ENCODE results near the gene DISC1.
A peak's percentile ranks its signal among the peaks of the same experiment; 100 is the strongest.
"Not testable (repeated sequence)": the region's sequence is repeated elsewhere in the genome, so short reads cannot be mapped to it uniquely, and the experiment has no call there.

DISC1 gene

GRCh38 chr1:231961801-231962200 is 335.2 kb downstream of the DISC1 start:
- H3K27me3 ChIP-seq (replicated peaks; ENCODE audit: control insufficient read depth, insufficient read depth, low read length); H3K9me3 ChIP-seq (ENCODE audit: control insufficient read depth, low read length); DNase-seq (ENCODE audit: low read depth); H3K36me3 ChIP-seq (ENCODE audit: control insufficient read depth, insufficient read depth, low read length, severe bottlenecking); H3K4me3 ChIP-seq (ENCODE audit: low read length); H3K4me1 ChIP-seq (ENCODE audit: control insufficient read depth, insufficient read depth, low read length); H3K9ac ChIP-seq (ENCODE audit: low read length): not testable (repeated sequence)

DNA sequence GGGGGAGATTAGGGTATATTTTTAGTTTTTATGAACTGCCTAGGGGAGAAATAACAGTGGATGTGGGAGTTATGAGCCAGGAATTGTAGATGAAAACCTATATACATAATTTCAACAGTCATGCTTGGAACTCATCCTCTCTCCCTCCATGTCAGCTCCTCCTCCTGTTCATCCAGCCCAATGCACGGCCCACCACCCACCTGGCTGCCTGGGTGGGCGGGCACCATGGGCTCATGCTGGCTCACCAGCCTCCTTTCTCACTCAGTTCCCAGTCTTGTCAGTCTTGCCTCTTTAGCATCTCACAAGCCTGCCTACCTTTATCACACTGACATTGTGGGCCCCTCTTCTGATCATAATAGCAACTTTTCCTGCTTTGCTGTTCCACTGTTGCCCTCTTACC is 336.0 kb downstream of the DISC1 start:
- no peak overlapping the region for H3K4me3 ChIP-seq (ENCODE audit: low read length)

GRCh38 chr1:231964241-231964640 is 337.7 kb downstream of the DISC1 start:
- H3K4me3 ChIP-seq (ENCODE audit: low read length): no peak overlapping the region
- no peak overlapping the region for H3K9ac ChIP-seq (ENCODE audit: low read length)
- no peaks in the 10 kb centered on the region for H3K4me1 ChIP-seq (ENCODE audit: control insufficient read depth, insufficient read depth, low read length)
- no peaks in the 10 kb centered on the region for H3K36me3 ChIP-seq (ENCODE audit: control insufficient read depth, insufficient read depth, low read length, severe bottlenecking)
- no peaks in the 10 kb centered on the region for H3K9me3 ChIP-seq (ENCODE audit: control insufficient read depth, low read length)
- no peaks in the 10 kb centered on the region for H3K27me3 ChIP-seq (replicated peaks; ENCODE audit: control insufficient read depth, insufficient read depth, low read length)
- DNase-seq (ENCODE audit: low read depth): no peak

More for the DNA sequence above, 336.0 kb downstream of the DISC1 start:
- no peak for DNase-seq (ENCODE audit: low read depth)
- Histone ChIP-seq H3K27me3 (replicated peaks; ENCODE audit: control insufficient read depth, insufficient read depth, low read length) (no peaks in the 10 kb centered on the region), H3K36me3 (ENCODE audit: control insufficient read depth, insufficient read depth, low read length, severe bottlenecking) (no peaks in the 10 kb centered on the region), H3K4me1 (ENCODE audit: control insufficient read depth, insufficient read depth, low read length) (no peaks in the 10 kb centered on the region), H3K9ac (ENCODE audit: low read length) (no peak overlapping the region), H3K9me3 (ENCODE audit: control insufficient read depth, low read length) (no peaks in the 10 kb centered on the region)

GRCh38 chr1:231964961-231965360 is 338.4 kb downstream of the DISC1 start:
- Histone ChIP-seq H3K4me1 (ENCODE audit: control insufficient read depth, insufficient read depth, low read length) (no peaks in the 10 kb centered on the region), H3K36me3 (ENCODE audit: control insufficient read depth, insufficient read depth, low read length, severe bottlenecking) (no peaks in the 10 kb centered on the region), H3K27me3 (replicated peaks; ENCODE audit: control insufficient read depth, insufficient read depth, low read length) (no peaks in the 10 kb centered on the region), H3K4me3 (ENCODE audit: low read length) (no peak overlapping the region), H3K9ac (ENCODE audit: low read length) (no peak overlapping the region), H3K9me3 (ENCODE audit: control insufficient read depth, low read length) (no peaks in the 10 kb centered on the region)
- no peak for DNase-seq (ENCODE audit: low read depth)

DNA sequence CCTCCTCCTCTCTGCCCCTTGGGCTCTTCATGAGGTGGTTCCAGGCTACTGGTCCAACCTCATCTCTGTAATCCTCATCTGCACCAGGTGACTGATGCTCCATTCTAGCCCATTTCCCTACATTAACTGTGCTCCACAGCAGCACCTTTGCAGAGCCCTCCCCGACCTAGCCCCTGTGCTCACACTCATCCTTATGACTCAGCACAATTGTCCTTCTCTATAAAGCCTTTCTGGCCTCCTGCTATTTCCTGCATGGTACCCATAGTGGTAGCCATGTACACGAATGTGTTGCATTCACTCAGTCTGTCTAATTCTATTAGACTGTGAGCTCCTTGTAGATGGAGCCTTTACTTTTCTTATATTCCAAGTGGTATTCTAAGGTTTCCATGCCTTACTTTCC is 339.0 kb downstream of the DISC1 start:
- DNase-seq (ENCODE audit: low read depth): no peak
- Histone ChIP-seq H3K27me3 (replicated peaks; ENCODE audit: control insufficient read depth, insufficient read depth, low read length) (no peaks in the 10 kb centered on the region), H3K9me3 (ENCODE audit: control insufficient read depth, low read length) (no peaks in the 10 kb centered on the region), H3K4me3 (ENCODE audit: low read length) (no peak overlapping the region), H3K4me1 (ENCODE audit: control insufficient read depth, insufficient read depth, low read length) (no peaks in the 10 kb centered on the region), H3K36me3 (ENCODE audit: control insufficient read depth, insufficient read depth, low read length, severe bottlenecking) (no peaks in the 10 kb centered on the region), H3K9ac (ENCODE audit: low read length) (no peak overlapping the region)

GRCh38 chr1:231966983-231967382 is 340.4 kb downstream of the DISC1 start:
- no peak for DNase-seq (ENCODE audit: low read depth)
- Histone ChIP-seq H3K27me3 (replicated peaks; ENCODE audit: control insufficient read depth, insufficient read depth, low read length) (no peaks in the 10 kb centered on the region), H3K9me3 (ENCODE audit: control insufficient read depth, low read length) (no peaks in the 10 kb centered on the region), H3K4me3 (ENCODE audit: low read length) (no peak overlapping the region), H3K36me3 (ENCODE audit: control insufficient read depth, insufficient read depth, low read length, severe bottlenecking) (no peaks in the 10 kb centered on the region), H3K9ac (ENCODE audit: low read length) (no peak overlapping the region), H3K4me1 (ENCODE audit: control insufficient read depth, insufficient read depth, low read length) (no peaks in the 10 kb centered on the region)

DNA sequence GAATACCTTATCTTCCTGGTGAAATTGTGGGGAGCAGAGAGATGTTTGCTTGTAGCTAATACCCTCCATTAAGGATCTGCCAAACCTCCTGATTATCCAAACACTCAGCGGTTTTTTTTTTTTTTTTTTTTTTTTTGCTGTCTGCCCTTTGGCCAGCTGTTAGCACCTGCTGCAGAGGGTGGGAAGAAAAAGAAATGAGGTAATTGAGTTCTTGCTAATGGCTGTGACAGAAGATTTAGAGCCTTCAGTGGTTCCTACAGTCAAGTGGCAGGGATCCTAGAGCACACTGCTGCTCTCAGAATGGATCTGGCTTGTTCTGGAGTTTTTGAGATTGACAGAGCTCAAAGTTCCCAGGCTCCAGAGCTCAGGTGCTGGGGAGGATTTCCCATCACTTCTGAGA is 342.5 kb downstream of the DISC1 start:
- Histone ChIP-seq H3K4me3 (ENCODE audit: low read length) (no peak overlapping the region), H3K36me3 (ENCODE audit: control insufficient read depth, insufficient read depth, low read length, severe bottlenecking) (no peaks in the 10 kb centered on the region), H3K9me3 (ENCODE audit: control insufficient read depth, low read length) (no peaks in the 10 kb centered on the region), H3K9ac (ENCODE audit: low read length) (no peak overlapping the region), H3K27me3 (replicated peaks; ENCODE audit: control insufficient read depth, insufficient read depth, low read length) (no peaks in the 10 kb centered on the region), H3K4me1 (ENCODE audit: control insufficient read depth, insufficient read depth, low read length) (no peaks in the 10 kb centered on the region)
- DNase-seq (ENCODE audit: low read depth): no peak

GRCh38 chr1:231969761-231970160 is 343.2 kb downstream of the DISC1 start:
- DNase-seq (ENCODE audit: low read depth); H3K4me3 ChIP-seq (ENCODE audit: low read length): not testable (repeated sequence)

GRCh38 chr1:231970684-231971083 is 344.1 kb downstream of the DISC1 start:
- no peak for DNase-seq (ENCODE audit: low read depth)
- H3K9me3 ChIP-seq (ENCODE audit: control insufficient read depth, low read length): no peaks in the 10 kb centered on the region
- H3K27me3 ChIP-seq (replicated peaks; ENCODE audit: control insufficient read depth, insufficient read depth, low read length): no peaks in the 10 kb centered on the region
- H3K36me3 ChIP-seq (ENCODE audit: control insufficient read depth, insufficient read depth, low read length, severe bottlenecking): no peaks in the 10 kb centered on the region
- H3K4me1 ChIP-seq (ENCODE audit: control insufficient read depth, insufficient read depth, low read length): no peaks in the 10 kb centered on the region
- no peak overlapping the region for H3K9ac ChIP-seq (ENCODE audit: low read length)
- H3K4me3 ChIP-seq (ENCODE audit: low read length): no peak overlapping the region

More at GRCh38 chr1:231969761-231970160, 343.2 kb downstream of the DISC1 start:
- H3K9ac ChIP-seq (ENCODE audit: low read length); H3K27me3 ChIP-seq (replicated peaks; ENCODE audit: control insufficient read depth, insufficient read depth, low read length); H3K36me3 ChIP-seq (ENCODE audit: control insufficient read depth, insufficient read depth, low read length, severe bottlenecking); H3K4me1 ChIP-seq (ENCODE audit: control insufficient read depth, insufficient read depth, low read length); H3K9me3 ChIP-seq (ENCODE audit: control insufficient read depth, low read length): not testable (repeated sequence)

- peak; percentile 38 for DNase-seq (ENCODE audit: low read depth)
- Histone ChIP-seq H3K4me1 (ENCODE audit: control insufficient read depth, insufficient read depth, low read length) (no peaks in the 10 kb centered on the region), H3K4me3 (ENCODE audit: low read length) (no peak overlapping the region), H3K36me3 (ENCODE audit: control insufficient read depth, insufficient read depth, low read length, severe bottlenecking) (no peaks in the 10 kb centered on the region), H3K27me3 (replicated peaks; ENCODE audit: control insufficient read depth, insufficient read depth, low read length) (no peaks in the 10 kb centered on the region), H3K9me3 (ENCODE audit: control insufficient read depth, low read length) (no peaks in the 10 kb centered on the region), H3K9ac (ENCODE audit: low read length) (no peak overlapping the region)
Observed at GRCh38 chr1:231971397-231972110, 345.0 kb downstream of the DISC1 start.

DNA sequence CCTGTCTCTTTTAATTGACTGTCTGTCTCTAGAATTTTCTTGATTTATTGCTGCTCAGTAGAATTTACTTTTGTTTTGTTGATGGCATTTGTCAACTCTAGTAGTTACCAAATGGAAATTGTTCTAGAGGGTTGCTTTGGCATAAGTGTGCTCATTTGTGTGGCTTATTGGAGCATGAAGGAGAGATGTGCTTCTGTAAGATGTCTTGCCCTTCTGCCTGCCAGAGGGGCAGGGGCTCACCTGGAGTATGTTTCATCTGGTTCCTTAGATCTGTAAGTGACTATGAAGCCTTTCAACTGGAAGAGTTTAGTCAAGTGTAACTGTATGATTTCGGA is 345.5 kb downstream of the DISC1 start:
- H3K9ac ChIP-seq (ENCODE audit: low read length): no peak overlapping the region
- H3K4me3 ChIP-seq (ENCODE audit: low read length): no peak overlapping the region
- H3K9me3 ChIP-seq (ENCODE audit: control insufficient read depth, low read length): peaks cover under 1% of the 10 kb centered on the region
- H3K4me1 ChIP-seq (ENCODE audit: control insufficient read depth, insufficient read depth, low read length): no peaks in the 10 kb centered on the region
- no peak for DNase-seq (ENCODE audit: low read depth)
- no peaks in the 10 kb centered on the region for H3K36me3 ChIP-seq (ENCODE audit: control insufficient read depth, insufficient read depth, low read length, severe bottlenecking)
- no peaks in the 10 kb centered on the region for H3K27me3 ChIP-seq (replicated peaks; ENCODE audit: control insufficient read depth, insufficient read depth, low read length)

- Histone ChIP-seq H3K36me3 (ENCODE audit: control insufficient read depth, insufficient read depth, low read length, severe bottlenecking) (no peaks in the 10 kb centered on the region), H3K27me3 (replicated peaks; ENCODE audit: control insufficient read depth, insufficient read depth, low read length) (no peaks in the 10 kb centered on the region), H3K4me3 (ENCODE audit: low read length) (no peak overlapping the region), H3K9ac (ENCODE audit: low read length) (no peak overlapping the region), H3K9me3 (ENCODE audit: control insufficient read depth, low read length) (peaks cover 3% of the 10 kb centered on the region), H3K4me1 (ENCODE audit: control insufficient read depth, insufficient read depth, low read length) (no peaks in the 10 kb centered on the region)
- no peak for DNase-seq (ENCODE audit: low read depth)
Observed at GRCh38 chr1:231973830-231974229, 347.2 kb downstream of the DISC1 start.
